Neural crest cell (in vitro differentiated cells): ENCODE data around the gene DAP. TPM values are rescaled to one million over a fixed set of nuclear protein-coding genes. Genes with fewer than 3 reads are reported as not detected.
A peak's percentile ranks its signal among the peaks of the same experiment; 100 is the strongest.

Experiments used
- DNase-seq: peaks from one replicate; pipeline ENCODE4 v3.0.0; 2021; ENCODE audit warnings: low read depth, mixed read lengths, low spot score
- H3K27ac Mint-ChIP-seq: one replicate; pipeline ENCODE4 v1.8.0; 2021; ENCODE audit warnings: mild to moderate bottlenecking, mixed read lengths; ENCODE audit not compliant: unreplicated experiment
- H3K27me3 Mint-ChIP-seq: 2 replicates; pipeline ENCODE4 v1.8.0; 2021; ENCODE audit warnings: low read depth, mild to moderate bottlenecking, mixed read lengths
- H3K36me3 Mint-ChIP-seq: 2 replicates; pipeline ENCODE4 v1.8.0; 2021; ENCODE audit warnings: low read depth, mild to moderate bottlenecking, mixed read lengths
- H3K4me1 Mint-ChIP-seq: 2 replicates; pipeline ENCODE4 v1.8.0; 2021; ENCODE audit warnings: mixed read lengths
- H3K4me3 Mint-ChIP-seq: one replicate; pipeline ENCODE4 v1.8.0; 2021; ENCODE audit warnings: mild to moderate bottlenecking, mixed read lengths
- H3K9me3 Mint-ChIP-seq: 2 replicates; pipeline ENCODE4 v1.8.0; 2021; ENCODE audit warnings: mixed read lengths
- total RNA-seq: library from RNA; stranded (reverse); gene quantifications from 2 replicates; pipeline ENCODE4 v1.2.1, GENCODE V29; 2021
- TF ChIP-seq, protein P1 (sequence below): fragments of 200-600 bp; sonication (generic); conservative IDR thresholded peaks from 2 replicates; pipeline ENCODE4 v1.5.0; 2021; ENCODE audit warnings: antibody characterized with exemption, mild to moderate bottlenecking

Gene DAP
- total RNA-seq, 1 donor from 2014 or later = 107 TPM

DNA sequence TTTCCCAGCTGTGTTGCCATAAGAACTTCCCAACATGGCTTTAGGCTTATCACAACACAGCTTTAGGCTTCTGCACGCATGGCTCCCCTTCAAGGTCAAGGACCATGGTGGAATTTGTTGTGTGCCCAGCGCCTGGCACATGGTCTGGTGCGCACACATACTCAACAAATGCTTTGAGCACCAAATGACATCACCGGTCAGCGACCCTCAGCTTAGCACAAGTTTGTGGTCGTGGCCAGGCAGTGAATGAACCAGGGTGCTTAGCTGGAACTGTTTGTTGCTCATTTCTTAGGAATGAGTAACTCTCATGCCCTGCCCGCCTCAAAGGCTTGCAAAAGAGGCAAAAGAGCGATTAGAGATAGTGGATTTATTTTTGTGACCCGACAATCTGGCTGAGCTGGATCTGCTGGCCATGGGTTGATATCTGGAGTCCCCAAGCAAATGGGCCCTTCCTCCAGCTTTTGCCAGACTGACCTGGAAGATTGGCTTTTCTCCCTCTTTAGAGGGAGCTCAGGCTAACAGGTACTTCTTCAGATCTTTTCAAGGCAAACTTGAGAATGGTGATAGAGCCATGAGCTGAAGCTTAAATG, 58.9 kb downstream of the DAP start:
- no peak overlapping the region for H3K27ac Mint-ChIP-seq
- peaks cover 13% of the 10 kb centered on the region for H3K4me1 Mint-ChIP-seq
- no peak overlapping the region for H3K4me3 Mint-ChIP-seq
- H3K9me3 Mint-ChIP-seq = no peaks in the 10 kb centered on the region
- no peaks in the 10 kb centered on the region for H3K27me3 Mint-ChIP-seq
- DNase-seq = no peak
- H3K36me3 Mint-ChIP-seq = no peaks in the 10 kb centered on the region
- TF ChIP-seq, protein P1, sequence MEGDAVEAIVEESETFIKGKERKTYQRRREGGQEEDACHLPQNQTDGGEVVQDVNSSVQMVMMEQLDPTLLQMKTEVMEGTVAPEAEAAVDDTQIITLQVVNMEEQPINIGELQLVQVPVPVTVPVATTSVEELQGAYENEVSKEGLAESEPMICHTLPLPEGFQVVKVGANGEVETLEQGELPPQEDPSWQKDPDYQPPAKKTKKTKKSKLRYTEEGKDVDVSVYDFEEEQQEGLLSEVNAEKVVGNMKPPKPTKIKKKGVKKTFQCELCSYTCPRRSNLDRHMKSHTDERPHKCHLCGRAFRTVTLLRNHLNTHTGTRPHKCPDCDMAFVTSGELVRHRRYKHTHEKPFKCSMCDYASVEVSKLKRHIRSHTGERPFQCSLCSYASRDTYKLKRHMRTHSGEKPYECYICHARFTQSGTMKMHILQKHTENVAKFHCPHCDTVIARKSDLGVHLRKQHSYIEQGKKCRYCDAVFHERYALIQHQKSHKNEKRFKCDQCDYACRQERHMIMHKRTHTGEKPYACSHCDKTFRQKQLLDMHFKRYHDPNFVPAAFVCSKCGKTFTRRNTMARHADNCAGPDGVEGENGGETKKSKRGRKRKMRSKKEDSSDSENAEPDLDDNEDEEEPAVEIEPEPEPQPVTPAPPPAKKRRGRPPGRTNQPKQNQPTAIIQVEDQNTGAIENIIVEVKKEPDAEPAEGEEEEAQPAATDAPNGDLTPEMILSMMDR = no peak

DNA sequence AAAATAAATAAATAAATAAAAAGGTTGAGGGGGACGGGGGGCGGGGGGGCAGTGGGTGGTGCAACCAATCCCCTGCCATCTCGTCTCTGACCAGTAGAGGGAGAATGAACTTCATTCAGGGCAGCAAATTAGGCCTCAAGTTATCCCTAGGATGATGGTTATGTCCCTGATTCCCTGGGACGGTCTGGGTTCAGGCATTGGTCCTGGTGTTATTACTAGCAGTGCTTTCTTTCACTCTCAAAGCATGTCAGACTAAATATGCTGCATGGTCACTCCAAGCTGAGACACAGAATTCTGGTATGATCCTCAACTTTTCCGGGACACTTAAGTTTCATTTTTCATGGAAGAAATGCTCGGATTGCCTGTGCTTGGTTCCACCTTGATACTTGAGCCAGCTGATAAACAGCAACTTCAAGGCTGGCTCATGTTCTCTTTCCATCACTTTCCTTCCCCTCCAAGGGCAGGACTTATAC, 59.4 kb downstream of the DAP start:
- Mint-ChIP-seq H3K4me3 (no peak overlapping the region), H3K36me3 (no peaks in the 10 kb centered on the region), H3K4me1 (peaks cover 13% of the 10 kb centered on the region), H3K9me3 (no peaks in the 10 kb centered on the region), H3K27ac (no peak overlapping the region), H3K27me3 (no peaks in the 10 kb centered on the region)
- DNase-seq = peak; percentile 45
- TF ChIP-seq, protein P1 = peak; percentile 74

DNA sequence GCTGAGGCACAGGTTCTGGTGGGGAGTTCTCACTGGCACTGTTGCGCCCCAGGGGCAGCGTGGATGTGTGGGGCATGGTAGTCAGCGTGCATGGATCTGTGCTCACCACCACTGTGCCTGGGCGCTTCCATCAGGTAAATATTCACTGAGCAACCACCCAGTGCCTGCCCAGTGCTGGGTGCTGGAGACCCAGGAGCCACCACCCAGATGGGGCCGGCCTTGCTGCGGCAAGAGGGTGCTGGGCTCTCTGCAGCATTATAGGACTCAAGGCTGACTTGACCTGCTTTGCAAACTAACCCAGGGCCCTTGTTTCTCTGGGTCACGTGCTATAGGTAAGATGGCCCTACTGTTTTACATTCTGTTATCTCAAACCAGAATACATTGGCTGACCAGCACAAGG, 60.5 kb downstream of the DAP start:
- no peaks in the 10 kb centered on the region for H3K9me3 Mint-ChIP-seq
- H3K4me3 Mint-ChIP-seq = no peak overlapping the region
- no peaks in the 10 kb centered on the region for H3K36me3 Mint-ChIP-seq
- H3K4me1 Mint-ChIP-seq = peaks cover 17% of the 10 kb centered on the region
- TF ChIP-seq, protein P1 = no peak
- no peaks in the 10 kb centered on the region for H3K27me3 Mint-ChIP-seq
- no peak for DNase-seq
- H3K27ac Mint-ChIP-seq = no peak overlapping the region

DNA sequence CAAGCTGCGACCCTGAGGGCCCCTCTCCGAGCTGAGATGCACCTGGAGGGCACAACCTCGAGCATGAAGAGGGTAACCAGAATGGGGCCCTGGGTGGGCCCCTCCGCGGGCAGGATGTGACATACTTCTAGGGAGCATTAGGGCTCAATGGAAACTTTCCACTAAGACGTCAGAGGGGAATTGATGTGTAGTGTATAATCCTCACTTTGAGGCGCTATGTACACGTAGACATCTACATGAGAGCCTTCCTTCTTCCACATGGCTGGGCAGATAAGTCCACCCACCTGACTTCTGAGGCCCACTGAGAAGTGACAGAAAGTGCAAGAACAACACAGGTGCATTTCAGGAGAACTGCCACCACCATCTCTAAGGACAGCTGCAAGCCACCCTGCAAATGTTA, 61.0 kb downstream of the DAP start:
- TF ChIP-seq, protein P1 = no peak
- Mint-ChIP-seq H3K4me3 (no peak overlapping the region), H3K27ac (no peak overlapping the region), H3K27me3 (no peaks in the 10 kb centered on the region), H3K36me3 (no peaks in the 10 kb centered on the region), H3K4me1 (peaks cover 21% of the 10 kb centered on the region), H3K9me3 (no peaks in the 10 kb centered on the region)
- DNase-seq = no peak

DNA sequence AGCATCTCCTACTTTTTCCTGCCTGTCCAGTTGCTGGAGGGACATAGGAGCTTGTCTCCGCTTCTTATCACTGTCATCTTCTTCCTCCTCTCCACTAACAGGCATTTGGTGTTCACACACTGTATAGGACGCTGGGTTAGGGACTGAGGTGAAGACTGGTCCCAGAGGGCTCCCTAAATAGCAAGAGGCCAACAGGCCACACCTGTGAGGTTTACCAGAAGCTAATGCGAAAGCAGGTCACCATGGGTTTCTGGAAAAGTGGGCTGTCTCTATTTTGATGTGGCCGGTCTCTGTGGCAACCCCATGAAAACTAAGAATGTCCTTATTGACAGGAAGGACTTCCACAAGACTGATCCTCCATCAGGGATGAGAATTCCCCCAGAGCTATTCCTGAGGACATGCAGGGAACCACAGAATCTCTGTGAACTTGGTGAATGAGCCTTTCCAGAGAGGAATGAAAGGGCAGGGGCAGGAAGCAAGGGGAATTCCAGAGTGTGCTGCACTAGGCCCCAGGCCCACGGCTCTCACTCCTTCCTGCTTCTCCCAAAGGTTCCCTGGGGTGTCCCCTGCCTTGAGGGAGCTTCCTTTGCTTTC, 61.7 kb downstream of the DAP start:
- no peak for DNase-seq
- TF ChIP-seq, protein P1 = no peak
- H3K4me1 Mint-ChIP-seq = peaks cover 23% of the 10 kb centered on the region
- H3K27ac Mint-ChIP-seq = no peak overlapping the region
- no peaks in the 10 kb centered on the region for H3K9me3 Mint-ChIP-seq
- no peak overlapping the region for H3K4me3 Mint-ChIP-seq
- no peaks in the 10 kb centered on the region for H3K36me3 Mint-ChIP-seq
- no peaks in the 10 kb centered on the region for H3K27me3 Mint-ChIP-seq
